AG08396 (cell line): ENCODE measurements around the gene ATF5.
"Not testable (repeated sequence)": the region's sequence is repeated elsewhere in the genome, so short reads cannot be mapped to it uniquely, and the experiment has no call there.

Experiments used
- DNase-seq: peaks from one replicate; pipeline ENCODE4 v3.0.0; 2012; ENCODE audit warnings: low spot score, mixed read lengths

ATF5 gene

DNA sequence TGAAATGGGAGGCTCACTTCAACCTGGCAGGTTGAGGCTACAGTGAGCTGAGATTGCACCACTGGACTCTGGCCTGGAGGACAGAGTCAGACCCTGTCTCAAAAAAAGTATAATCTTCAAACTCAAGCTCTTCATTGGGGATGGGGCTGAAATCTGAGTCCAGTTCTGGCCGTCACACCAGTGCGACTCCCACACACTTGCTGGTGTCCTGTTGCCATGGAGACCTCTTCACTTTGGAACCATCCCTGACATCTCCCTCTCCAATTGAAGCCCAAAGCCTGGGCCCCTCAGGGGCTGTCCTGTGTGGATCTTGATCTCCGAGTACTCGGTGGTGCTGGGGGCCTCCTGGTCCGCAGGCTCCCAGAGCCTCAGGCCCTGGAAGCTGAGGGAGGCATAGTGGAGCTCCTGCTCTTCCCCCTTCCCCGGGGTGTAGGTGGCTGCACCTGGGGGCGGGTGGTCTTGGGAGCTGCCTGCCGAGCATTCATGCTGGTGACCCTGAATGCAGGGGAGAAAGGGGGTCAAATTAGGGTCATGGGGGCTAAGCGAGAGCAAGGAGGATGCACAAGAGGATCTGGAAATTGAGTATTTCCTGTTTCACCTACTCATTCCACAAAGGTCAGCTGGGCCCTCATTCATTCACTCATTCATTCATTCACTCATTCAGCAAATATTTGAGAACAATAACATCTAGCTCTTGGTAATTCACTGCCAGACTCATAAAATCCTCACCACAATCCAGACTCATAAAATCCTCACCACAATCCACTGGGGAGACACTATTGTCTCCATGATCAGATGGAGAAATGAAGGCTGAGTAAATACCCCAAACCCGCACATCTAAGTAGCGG, 21.0 kb downstream of the ATF5 start:
- no peak for DNase-seq

DNA sequence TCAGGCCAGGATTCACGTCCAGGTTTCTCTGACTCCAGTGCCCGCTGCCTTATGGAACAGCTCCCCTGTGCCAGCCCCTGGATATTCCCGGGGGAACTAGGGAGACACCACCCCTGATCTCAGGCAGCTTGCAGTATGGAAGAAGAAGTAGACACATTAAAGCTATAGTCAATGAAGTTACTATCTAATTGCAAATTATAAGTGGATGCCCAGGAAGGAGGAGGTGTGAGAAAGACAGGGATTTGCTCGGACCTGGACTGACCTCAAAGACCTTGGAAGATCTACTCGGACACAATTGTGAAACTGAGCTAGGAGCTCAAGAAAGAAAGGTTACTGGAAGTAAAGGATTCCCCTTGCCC, 21.6 kb downstream of the ATF5 start:
- no peak for DNase-seq

DNA sequence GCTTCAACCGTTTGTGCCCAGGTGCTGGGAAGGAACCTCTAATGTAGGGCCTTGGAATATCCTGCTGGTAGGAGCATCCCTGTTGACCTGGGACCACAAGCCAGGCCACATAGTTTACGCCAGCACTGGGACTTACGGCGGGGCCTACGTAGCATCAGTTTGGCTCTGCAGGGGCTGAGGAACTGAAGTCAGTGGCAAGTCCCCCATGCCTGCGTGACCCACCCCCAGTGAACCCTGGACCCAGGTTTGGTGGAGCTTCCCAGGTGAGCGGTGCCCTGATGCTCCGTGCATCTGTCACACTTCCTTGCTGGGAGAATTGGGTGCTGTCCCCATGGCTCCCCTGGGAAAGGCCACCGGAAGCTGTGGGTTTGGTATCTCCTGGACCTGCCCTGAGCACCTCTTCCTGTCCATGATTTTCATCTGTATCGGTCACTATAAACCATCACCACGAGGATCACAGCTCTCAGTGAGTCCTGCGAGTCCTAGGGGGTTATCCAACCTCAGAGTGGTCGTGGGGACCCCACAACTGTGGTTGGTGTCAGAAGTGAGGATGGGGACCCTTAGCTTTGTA, 22.0 kb downstream of the ATF5 start:
- no peak for DNase-seq

DNA sequence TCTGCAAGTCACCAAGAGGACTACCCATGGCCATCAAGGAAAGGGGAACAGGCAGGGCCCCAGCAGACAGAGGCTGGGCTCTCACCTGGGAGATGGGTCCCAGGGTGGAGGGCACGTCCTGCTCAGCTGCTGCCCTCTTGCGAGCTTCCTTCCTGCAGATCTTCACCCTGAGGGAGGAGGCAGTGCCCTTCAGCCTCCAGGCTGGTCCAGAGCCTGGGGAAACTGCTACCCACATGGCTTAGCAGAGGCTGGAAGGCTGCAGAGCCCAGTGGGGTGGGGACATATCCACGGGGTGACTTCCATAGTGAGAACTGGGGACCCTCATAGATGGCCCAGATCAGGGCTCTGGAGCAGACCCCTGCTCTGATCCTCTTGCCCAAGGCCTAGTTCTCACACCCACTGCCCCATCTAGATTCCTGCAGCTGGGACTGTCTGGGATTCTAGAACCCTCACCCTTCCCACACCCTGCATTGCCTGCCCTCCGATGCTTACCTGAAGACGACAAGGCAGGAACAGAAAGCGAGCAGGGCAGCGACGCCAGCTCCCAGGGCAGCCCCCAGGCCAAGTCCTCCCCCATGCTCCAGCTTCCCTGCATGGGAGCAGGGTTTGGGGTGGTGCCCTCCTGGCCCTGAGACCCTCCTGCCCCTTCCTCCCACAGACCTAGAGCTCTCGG, 22.9 kb downstream of the ATF5 start:
- DNase-seq: no peak

DNA sequence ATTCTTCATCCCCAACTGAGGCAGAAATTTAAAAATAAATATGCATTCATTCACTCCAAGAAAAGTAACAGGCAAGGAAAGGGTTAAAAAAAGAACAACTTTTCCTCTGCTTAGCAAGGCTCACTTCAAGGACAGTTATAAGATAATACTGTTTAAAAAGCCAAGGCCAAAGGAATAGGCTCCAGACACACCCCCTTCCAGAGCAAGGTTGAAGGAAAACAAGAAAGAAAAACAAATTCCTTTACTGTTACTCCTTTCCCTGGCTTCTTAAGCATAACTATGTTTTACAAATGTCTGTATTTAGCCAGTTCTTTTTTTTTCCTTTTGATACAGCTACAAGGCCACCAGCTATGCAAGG, 23.5 kb downstream of the ATF5 start:
- no peak for DNase-seq

DNA sequence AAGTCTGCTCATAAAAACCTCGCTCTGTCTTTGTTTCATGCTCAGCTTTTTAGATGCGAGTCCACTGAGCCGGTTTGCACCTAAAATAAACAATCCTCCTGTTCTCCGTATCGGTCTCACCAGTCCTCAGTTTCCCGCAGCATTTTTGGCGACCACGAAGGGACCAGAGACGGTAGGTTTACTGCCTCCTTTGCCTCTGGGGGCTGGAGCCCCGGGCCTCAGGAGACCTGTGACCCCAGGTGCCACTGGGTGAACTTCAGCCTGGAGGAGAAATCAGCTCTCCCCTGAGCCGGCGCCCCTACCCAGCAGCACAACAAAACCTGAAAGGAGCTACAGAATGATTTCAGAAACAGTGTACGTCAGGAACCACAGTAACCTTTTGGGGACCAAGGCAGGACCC, 23.9 kb downstream of the ATF5 start:
- DNase-seq: no peak

DNA sequence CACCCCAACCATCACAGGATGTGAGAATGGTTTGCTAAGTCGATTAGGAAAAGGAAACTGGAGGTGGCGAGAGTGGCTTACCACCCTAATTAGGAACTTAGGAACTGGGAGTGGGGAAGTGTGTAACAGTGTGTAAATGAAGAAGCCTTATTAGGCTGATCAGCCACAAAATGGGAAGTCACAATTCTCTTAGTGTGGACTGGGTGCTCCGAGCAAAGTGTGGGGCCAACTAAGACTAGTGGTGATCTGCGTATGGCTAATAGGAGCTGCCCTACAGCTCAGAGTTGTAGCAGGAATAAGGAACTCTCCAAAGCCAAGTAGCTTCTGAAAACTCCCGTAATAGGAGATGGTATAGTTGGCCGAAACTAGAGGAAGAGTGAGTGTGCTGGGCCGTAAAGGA, 24.4 kb downstream of the ATF5 start:
- no peak for DNase-seq

DNA sequence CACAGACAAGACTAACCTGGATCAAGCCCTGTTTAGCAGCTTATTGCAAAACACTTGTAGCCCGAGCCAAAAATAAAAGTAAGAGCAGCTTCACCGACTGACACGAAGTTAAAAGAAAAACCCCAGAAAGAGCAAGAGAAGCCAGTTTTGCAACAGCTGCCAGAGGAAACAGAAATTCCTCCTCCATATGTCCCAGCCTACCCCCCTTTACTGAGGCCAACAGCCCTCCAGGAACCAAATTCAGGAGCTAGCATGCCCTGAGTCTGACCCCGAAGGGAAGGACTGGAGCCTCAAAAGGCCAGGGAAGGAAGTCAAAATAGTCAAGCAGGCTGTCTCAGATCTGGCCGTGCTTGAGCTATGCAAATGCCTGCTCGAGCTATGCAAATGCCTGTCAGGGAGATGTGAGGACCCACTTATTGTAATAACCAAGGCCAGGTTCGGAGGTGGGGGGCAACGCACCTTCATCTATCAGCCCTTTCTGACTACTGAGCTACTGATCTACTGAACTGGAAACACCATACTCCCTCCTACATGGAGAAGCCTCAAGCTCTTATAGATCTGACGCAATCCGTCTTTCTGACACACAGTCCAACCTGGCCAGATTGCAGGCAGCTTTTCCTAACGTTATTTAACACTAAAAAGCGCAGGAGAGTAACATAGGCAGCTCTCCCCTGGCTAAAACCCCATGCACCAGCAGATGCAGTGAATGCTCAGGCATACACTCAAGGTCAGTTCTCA, 25.3 kb downstream of the ATF5 start:
- DNase-seq: no peak

DNA sequence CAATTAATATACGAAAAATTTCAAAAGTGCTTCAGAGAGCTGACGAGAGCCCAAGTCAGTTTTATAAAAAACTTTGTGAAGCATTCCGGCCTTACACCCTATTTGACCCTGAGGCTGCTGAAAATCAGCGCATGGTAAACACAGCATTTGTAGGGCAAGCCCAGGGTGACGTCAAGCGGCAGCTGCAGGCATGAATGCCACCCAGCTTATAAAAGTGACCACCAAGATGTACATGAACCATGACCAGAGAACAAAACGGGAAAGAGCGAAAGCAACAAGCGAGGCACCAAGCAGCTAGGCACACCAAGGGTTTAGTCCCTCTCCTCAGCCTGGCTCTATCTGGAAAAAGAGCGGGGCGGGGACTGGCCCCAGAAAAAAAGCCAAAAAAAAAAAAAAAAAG, 25.9 kb downstream of the ATF5 start:
- DNase-seq: no peak

DNA sequence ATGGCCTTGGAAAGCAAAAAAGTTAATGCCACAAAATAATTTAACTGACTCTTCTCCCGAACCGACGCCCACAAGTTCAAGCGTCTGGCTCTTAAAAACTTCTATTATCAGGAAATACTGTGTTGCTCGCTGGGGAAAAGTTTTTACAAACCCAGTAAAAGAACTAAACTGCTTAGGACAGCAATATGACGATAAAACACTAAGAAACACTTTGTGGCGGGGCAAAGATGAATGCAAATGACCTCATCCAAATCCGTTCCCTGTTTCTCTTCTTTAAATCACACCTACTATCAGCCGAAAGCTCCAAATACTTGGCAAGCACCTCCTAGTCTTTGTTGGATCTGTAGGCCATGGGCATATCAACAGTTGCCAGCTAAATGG, 27.1 kb downstream of the ATF5 start:
- no peak for DNase-seq

DNA sequence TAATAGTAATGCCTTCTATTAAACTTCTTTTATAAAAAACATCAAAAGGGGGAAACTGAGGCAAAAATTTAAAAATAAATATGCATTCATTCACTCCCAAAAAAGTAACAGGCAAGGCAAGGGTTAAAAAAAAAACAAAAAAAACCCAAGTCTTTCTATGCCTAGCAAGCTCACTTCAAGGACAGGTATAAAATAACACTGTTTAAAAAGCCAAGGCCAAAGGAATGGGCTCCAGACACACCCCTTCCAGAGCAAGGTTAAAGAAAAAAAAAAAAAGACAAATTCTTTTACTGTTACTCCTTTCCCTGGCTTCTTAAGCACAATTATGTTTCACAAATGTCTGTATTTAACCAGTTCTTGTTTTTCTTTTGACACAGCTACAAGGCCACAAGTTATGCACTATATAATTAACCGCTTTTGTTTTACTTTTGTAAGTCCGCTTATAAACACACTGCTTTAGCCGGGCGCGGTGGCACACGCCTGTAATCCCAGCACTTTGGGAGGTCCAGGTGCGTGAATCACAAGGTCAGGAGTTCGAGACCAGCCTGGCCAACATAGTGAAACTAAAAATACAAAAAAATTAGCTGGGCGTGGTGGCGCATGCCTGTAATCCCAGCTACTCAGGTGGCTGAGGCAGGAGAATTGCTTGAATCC, 28.4 kb downstream of the ATF5 start:
- no peak for DNase-seq

DNA sequence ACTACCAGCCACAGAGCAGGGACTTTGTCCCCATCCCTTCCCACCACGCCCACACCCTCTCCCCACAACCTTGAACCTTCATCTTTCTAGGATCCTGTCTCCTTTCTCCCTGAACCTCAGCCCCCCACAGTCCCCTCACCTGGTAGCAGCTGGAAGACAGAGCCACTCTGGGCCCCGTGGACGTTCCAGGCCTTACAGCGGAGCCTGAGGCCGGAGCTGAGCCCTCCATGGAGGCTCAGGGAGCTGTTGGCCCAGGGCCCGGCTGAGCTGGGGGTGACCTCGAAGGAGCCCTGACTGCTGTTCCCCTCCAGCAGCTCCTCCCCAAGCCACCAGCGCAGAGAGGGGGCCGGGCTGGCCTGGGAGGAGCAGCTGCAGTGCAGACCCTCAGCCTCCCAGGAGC, 29.1 kb downstream of the ATF5 start:
- not testable (repeated sequence) for DNase-seq

DNA sequence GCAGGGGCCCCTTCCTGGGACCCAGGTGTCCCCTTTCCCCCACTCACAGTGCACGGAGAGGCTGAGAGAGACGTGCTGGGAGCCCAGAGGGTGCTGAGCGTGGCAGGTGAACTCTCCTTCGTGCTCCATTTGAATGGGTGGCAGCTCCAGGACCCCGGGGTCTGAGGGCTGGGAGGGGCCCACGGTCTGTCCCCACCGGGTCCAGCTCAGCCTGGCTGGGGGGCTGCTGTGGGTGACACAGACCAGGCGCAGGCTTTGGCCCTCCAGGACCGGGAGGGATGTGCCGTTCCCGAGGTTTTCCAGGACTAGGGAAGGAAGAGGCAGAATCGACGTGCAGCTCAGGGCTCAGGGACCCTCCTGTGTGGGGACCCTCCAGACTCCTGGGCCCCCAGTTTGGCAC, 29.6 kb downstream of the ATF5 start:
- DNase-seq: not testable (repeated sequence)

DNA sequence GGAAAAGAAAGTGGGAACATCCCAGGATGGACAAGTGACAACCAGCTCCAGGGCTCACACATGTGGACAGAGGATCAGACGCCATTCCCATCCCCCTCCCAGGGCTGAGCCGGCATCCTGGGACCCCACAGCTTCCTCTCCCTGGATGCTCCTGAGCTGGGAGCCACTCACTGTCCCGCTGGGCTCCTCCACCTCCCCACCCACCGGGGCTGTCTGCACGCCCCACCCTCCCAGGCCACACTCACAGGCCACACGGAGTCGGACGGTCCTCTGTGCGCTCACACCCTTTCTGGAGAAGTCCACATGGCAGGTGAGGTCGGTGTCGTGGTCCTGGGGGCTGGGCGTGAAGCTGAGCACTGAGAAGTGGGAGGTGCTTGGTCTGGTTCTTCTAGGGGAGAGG, 30.9 kb downstream of the ATF5 start:
- DNase-seq: not testable (repeated sequence)

DNA sequence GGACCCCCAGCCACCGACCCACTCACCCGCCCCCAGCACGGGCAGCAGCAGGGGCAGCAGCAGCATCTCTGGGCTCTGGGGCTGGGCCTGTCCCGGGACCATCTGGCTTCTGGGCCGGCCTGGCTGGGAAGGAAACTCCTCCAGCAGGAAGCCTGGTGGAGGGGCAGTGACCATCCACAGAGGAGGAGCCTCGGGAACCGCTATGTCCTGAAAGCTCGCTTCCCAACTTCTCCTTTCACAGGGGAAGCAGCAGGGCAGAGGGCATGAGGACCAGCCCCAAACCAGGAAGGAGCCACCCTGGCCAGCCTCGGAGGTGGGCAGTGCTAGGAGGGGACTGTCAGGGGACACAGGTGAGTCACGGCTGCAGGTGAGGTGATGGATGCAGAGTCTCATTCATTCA, 32.0 kb downstream of the ATF5 start, which contains the start of gene SIGLEC11:
SIGLEC11 (minus strand) TSS at position 193 of the 400 bp plus-strand sequence; CDS start at position 102, 91 bp downstream.
- DNase-seq: not testable (repeated sequence)

DNA sequence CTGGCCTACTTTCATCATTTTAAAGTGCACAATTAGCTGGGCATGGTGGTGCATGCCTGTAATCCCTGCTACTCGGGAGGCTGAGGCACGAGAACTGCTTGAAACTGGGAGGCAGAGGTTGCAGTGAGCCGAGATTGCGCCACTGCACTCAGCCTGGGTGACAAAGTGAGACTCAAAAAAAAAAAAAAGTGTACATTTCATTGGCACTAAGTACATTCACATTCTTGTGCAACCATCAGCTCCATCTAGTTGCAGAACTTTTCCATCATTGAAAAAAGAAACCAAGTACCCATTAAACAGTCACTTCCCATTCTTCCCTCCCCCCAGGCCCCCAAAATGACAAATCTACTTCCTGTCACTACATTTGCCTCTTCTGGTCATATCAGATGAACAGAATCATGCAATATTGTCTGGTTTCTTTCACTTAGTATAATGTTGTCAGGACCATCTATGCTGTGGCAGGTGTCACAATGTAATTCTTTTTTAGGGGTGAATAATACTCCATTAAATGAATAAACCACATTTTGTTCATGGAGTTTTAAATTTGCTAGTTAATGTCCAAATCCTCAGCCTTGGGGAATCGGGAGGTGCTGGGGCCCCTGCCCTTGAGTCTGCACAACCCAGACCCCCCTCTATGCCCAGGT, 39.4 kb downstream of the ATF5 start:
- no peak for DNase-seq

DNA sequence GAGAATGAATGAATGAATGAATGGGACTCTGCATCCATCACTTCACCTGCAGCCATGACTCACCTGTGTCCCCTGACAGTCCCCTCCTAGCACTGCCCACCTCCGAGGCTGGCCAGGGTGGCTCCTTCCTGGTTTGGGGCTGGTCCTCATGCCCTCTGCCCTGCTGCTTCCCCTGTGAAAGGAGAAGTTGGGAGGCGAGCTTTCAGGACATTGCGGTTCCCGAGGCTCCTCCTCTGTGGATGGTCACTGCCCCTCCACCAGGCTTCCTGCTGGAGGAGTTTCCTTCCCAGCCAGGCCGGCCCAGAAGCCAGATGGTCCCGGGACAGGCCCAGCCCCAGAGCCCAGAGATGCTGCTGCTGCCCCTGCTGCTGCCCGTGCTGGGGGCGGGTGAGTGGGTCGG, 40.4 kb downstream of the ATF5 start:
- DNase-seq: not testable (repeated sequence)

DNA sequence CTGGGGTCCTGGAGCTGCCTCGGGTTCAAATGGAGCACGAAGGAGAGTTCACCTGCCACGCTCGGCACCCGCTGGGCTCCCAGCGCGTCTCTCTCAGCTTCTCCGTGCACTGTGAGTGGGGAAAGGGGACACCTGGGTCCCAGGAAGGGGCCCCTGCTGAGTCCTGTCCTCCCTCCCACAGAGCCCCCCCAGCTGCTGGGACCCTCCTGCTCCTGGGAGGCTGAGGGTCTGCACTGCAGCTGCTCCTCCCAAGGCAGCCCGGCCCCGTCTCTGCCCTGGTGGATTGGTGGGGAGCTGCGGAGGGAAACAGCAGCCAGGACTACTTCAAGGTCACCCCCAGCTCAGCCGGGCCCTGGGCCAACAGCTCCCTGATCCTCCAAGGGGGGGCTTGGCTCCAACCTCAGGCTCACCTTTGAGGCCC, 43.0 kb downstream of the ATF5 start:
- no peak for DNase-seq

DNA sequence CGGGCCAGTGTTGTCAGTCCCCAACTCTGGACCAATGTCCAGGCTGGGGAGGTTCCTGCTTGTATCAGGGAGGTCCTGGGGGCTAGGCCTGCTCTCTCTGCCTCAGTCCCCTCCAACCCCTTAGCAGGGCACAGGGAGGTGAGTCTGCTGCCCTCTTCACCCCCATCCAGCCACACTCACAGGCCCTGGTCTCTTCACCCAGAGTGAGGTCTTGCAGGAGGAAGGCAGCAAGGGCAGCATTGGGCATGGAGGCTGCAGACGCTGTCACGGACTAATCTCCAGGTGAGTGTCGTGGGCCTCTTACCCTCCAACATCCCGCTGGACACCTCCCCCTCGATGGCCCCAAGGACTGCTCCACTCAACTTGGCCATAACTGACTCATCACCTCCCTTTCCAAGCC, 43.8 kb downstream of the ATF5 start:
- no peak for DNase-seq

DNA sequence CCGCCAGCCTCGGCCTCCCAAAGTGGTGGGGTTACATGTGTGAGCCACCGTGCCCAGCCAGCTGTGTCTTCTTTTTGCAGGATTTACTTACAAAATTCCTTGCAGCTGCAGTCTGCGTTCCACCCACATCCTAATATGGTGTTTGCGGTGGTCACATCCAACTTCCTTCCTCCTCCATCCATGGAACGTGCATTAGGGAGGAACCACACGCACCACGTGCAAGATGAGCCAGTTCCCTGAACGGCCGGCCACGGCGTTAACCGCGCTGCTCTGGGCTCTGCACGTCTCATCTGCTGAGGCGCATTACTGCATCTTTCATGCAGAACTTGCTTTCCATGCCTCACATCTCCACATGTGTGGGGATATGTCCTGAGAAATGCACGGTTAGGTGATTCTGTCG, 45.0 kb downstream of the ATF5 start:
- no peak for DNase-seq

DNA sequence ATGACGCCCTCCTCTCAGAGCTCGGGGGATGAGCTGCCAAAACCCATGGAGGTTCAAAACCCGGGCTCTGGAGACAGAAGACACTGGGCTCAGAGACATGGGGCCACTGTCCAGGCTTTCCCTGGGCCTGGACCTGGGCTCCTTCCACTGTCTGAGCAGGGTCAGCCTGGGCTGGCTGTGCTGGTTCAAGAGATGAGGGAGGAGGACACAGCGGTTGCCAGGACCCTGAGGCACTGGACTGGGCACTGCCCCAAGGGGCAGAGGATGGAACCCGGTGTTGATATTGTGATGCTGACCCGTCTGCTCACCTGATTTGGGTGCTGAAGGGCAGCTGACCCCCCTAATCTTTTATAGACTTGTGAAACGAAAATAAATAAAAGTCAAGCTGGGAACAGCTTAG, 46.0 kb downstream of the ATF5 start:
- DNase-seq: no peak

DNA sequence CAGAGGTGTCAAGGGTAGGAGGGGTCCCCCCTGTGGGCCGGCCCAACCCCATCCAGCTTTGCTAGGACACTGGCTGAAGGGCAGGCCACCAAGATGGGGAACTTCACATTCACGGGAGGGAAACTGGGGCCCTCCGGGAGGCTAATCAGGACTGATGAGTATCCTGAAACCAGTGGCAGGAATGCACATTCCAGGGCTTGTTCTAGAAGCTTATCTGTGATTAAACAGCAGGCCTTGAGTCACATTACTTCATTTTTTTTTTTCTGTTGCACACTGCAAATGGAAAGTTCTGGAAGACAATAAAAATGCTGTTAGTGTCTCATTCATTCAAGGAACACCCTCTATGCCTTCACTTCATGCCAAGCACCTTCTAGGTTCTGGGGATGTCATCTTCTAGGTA, 47.5 kb downstream of the ATF5 start:
- peak; percentile 33 for DNase-seq
